Measurements from ENCODE around the gene SNTG2. TPM values are rescaled to one million over a fixed set of nuclear protein-coding genes. Genes with fewer than 3 reads are reported as not detected.

SNTG2 gene
- total and polyA plus RNA-seq, 12 donors = 0.39 to 2.8 (median 1.0) TPM; not detected in 1

GRCh38 chr2:1051075-1051474 is 100.4 kb downstream of the SNTG2 start:
- ATAC-seq = no peak
- TF ChIP-seq CTCF (IDR thresholded peaks at IDR 0.05) = no peak
- WGBS, 2 donors = 37 to 47% methylated on average over 3 of the region's 3 CpGs
- intact Hi-C loops (cut with DNase I) = no loop called here
- Histone ChIP-seq H3K36me3 (no peaks in the 10 kb centered on the region), H3K27me3 (peaks cover 0 to 10% (median 0%) of the 10 kb centered on the region in 7 donors), H3K4me3 (no peak overlapping the region), H3K9me3 (peaks cover 0 to 33% (median 0%) of the 10 kb centered on the region in 11 donors), H3K4me1 (no peaks in the 10 kb centered on the region), H3K27ac (no peak overlapping the region)
- no peak for DNase-seq

GRCh38 chr2:1052771-1053191 is 102.1 kb downstream of the SNTG2 start:
- no peaks in the 10 kb centered on the region for H3K4me1 ChIP-seq
- H3K36me3 ChIP-seq = no peaks in the 10 kb centered on the region
- peaks cover 0 to 16% (median 0%) of the 10 kb centered on the region in 11 donors for H3K9me3 ChIP-seq
- intact Hi-C loops (cut with DNase I) = no loop called here
- DNase-seq (no peak), ATAC-seq (no peak)
- no peak overlapping the region for H3K27ac ChIP-seq
- WGBS, 2 donors = 65 to 66% methylated on average over 8 of the region's 8 CpGs
- H3K4me3 ChIP-seq = no peak overlapping the region
- no peak for TF ChIP-seq CTCF (IDR thresholded peaks at IDR 0.05)
- peaks cover 0 to 10% (median 0%) of the 10 kb centered on the region in 7 donors for H3K27me3 ChIP-seq

GRCh38 chr2:1053786-1054185 is 103.1 kb downstream of the SNTG2 start:
- intact Hi-C loops (cut with DNase I) = no loop called here
- Histone ChIP-seq H3K9me3 (peaks cover 0 to 8% (median 0%) of the 10 kb centered on the region in 11 donors), H3K27me3 (peaks cover 0 to 10% (median 4%) of the 10 kb centered on the region in 7 donors), H3K36me3 (no peaks in the 10 kb centered on the region), H3K27ac (no peak overlapping the region), H3K4me3 (no peak overlapping the region), H3K4me1 (no peaks in the 10 kb centered on the region)
- WGBS, 2 donors = 55 to 63% methylated on average over 8 of the region's 8 CpGs
- no peak for TF ChIP-seq CTCF (IDR thresholded peaks at IDR 0.05)
- DNase-seq = no peak
- no peak for ATAC-seq

- Histone ChIP-seq H3K4me3 (no peak overlapping the region), H3K27me3 (peaks cover 0 to 10% (median 5%) of the 10 kb centered on the region in 7 donors), H3K9me3 (peaks cover 0 to 2% (median 0%) of the 10 kb centered on the region in 11 donors), H3K27ac (no peak overlapping the region), H3K36me3 (no peaks in the 10 kb centered on the region), H3K4me1 (no peaks in the 10 kb centered on the region)
- DNase-seq = no peak
- WGBS, 2 donors = 81 to 85% methylated on average over 3 of the region's 3 CpGs
- TF ChIP-seq CTCF (IDR thresholded peaks at IDR 0.05) = no peak
- intact Hi-C loops (cut with DNase I) = no loop called here
- ATAC-seq = no peak
These were observed 103.8 kb downstream of the SNTG2 start for GRCh38 chr2:1054399-1054798.
